Endodermal cell (in vitro differentiated cells): ENCODE data around the gene MARK3. TPM values are rescaled to one million over a fixed set of nuclear protein-coding genes. Genes with fewer than 3 reads are reported as not detected.
A peak's percentile ranks its signal among the peaks of the same experiment; 100 is the strongest.

ENCODE experiments used
- DNase-seq: peaks from one replicate; pipeline ENCODE4 v3.0.0-alpha.2; 2017
- H3K27ac ChIP-seq: 2 replicates; pipeline ENCODE4 v1.5.1; 2013; ENCODE audit warnings: mild to moderate bottlenecking, low read depth, low read length, moderate library complexity
- H3K27me3 ChIP-seq: 2 replicates; pipeline ENCODE4 v1.6.1; 2013; ENCODE audit warnings: mild to moderate bottlenecking, low read length, moderate library complexity; ENCODE audit not compliant: insufficient read depth, control insufficient read depth, poor library complexity, severe bottlenecking
- H3K36me3 ChIP-seq: 2 replicates; pipeline ENCODE4 v1.7.0; 2013; ENCODE audit warnings: mild to moderate bottlenecking, low read length, moderate library complexity; ENCODE audit not compliant: control insufficient read depth, insufficient read depth
- H3K4me1 ChIP-seq: one replicate; pipeline ENCODE4 v1.7.0; 2013; ENCODE audit warnings: low read length; ENCODE audit not compliant: control insufficient read depth, insufficient read depth
- H3K4me3 ChIP-seq: 2 replicates; pipeline ENCODE4 v1.5.1; 2013; ENCODE audit warnings: mild to moderate bottlenecking, low read length, moderate library complexity
- H3K9ac ChIP-seq: 2 replicates; pipeline ENCODE4 v1.6.1; 2013; ENCODE audit warnings: mild to moderate bottlenecking, low read length, moderate library complexity; ENCODE audit not compliant: poor library complexity, severe bottlenecking; ENCODE audit errors: extremely low read depth
- H3K9me3 ChIP-seq: 2 replicates; pipeline ENCODE4 v1.6.1; 2013; ENCODE audit warnings: mild to moderate bottlenecking, low read length, moderate library complexity; ENCODE audit not compliant: control insufficient read depth
- H3K27ac Mint-ChIP-seq: 2 replicates; pipeline ENCODE4 v1.8.0; 2020; ENCODE audit warnings: mixed read lengths
- H3K27me3 Mint-ChIP-seq: 2 replicates; pipeline ENCODE4 v1.8.0; 2021; ENCODE audit warnings: mild to moderate bottlenecking, mixed read lengths; ENCODE audit not compliant: insufficient read depth
- H3K36me3 Mint-ChIP-seq: 2 replicates; pipeline ENCODE4 v1.8.0; 2020; ENCODE audit warnings: low read depth, mixed read lengths
- H3K4me1 Mint-ChIP-seq: 2 replicates; pipeline ENCODE4 v1.8.0; 2020; ENCODE audit warnings: mixed read lengths
- H3K4me3 Mint-ChIP-seq: 2 replicates; pipeline ENCODE4 v1.8.0; 2020; ENCODE audit warnings: mild to moderate bottlenecking, moderate library complexity, mixed read lengths
- H3K9me3 Mint-ChIP-seq: 2 replicates; pipeline ENCODE4 v1.8.0; 2020; ENCODE audit warnings: mild to moderate bottlenecking, mixed read lengths
- WGBS, 2 experiments: methylation state at CpG; one replicate each; pipeline versions ENCODE4 v1.1.5 to v1.1.7; 2013; ENCODE audit warnings: missing lambda C conversion rate in 2 of 2, mixed read lengths in 1 of 2; ENCODE audit not compliant: insufficient coverage in 1 of 2, insufficient read length in 1 of 2; 5-methylcytosine and 5-hydroxymethylcytosine counted together
- total RNA-seq, 2 donors: library from RNA; stranded (reverse); fragmentation: NEBNext Ultra II Directional in 1 of 2; extraction: Animal tissue kit (Norgen Biotek cat#: 25700) in 1 of 2; gene quantifications; 2 replicates in 1 of 2; 3 replicates in 1 of 2; pipeline ENCODE4 v1.2.1, GENCODE V29; 2021
- TF ChIP-seq, protein P1 (sequence below): fragments of 200-600 bp; sonication (generic); conservative IDR thresholded peaks from 2 replicates; pipeline ENCODE4 v1.5.0; 2021; ENCODE audit warnings: antibody characterized with exemption, mild to moderate bottlenecking

Gene MARK3
- total RNA-seq, 2 donors from 2014 or later: 95.8 to 106 TPM

DNA sequence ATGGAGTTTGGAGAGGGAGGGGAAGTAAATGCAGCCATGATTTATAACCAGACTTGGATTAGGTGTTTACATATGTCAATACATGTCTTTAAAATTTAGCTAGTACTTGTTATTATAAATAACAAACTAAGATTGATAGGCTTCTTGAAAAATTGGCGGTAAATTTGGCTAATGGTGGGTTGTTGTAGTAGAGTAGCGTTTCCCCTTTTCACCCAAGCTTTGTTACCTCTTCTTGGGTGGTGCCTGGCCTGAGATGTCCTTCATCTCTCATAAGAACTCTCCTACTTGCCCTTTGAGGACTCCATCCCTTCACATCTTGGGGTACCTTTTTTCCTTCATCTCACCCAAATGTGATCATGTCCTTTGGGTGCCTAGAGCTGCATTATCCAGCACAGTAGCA lies 11.2 kb downstream of the MARK3 start:
- H3K36me3 Mint-ChIP-seq: no peaks in the 10 kb centered on the region
- Histone ChIP-seq H3K4me3 (no peak overlapping the region), H3K9ac (no peak overlapping the region), H3K36me3 (no peaks in the 10 kb centered on the region), H3K9me3 (no peaks in the 10 kb centered on the region), H3K27me3 (no peaks in the 10 kb centered on the region), H3K4me1 (peaks cover 4% of the 10 kb centered on the region), H3K27ac (no peak overlapping the region)
- TF ChIP-seq, protein P1, sequence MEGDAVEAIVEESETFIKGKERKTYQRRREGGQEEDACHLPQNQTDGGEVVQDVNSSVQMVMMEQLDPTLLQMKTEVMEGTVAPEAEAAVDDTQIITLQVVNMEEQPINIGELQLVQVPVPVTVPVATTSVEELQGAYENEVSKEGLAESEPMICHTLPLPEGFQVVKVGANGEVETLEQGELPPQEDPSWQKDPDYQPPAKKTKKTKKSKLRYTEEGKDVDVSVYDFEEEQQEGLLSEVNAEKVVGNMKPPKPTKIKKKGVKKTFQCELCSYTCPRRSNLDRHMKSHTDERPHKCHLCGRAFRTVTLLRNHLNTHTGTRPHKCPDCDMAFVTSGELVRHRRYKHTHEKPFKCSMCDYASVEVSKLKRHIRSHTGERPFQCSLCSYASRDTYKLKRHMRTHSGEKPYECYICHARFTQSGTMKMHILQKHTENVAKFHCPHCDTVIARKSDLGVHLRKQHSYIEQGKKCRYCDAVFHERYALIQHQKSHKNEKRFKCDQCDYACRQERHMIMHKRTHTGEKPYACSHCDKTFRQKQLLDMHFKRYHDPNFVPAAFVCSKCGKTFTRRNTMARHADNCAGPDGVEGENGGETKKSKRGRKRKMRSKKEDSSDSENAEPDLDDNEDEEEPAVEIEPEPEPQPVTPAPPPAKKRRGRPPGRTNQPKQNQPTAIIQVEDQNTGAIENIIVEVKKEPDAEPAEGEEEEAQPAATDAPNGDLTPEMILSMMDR: no peak
- no peak overlapping the region for H3K4me3 Mint-ChIP-seq
- no peak for DNase-seq
- no peaks in the 10 kb centered on the region for H3K9me3 Mint-ChIP-seq
- no peaks in the 10 kb centered on the region for H3K27me3 Mint-ChIP-seq
- H3K27ac Mint-ChIP-seq: no peak overlapping the region
- H3K4me1 Mint-ChIP-seq: peaks cover 37% of the 10 kb centered on the region
- WGBS, 2 experiments: no CpG with 5 or more reads among the region's 2 CpGs

GRCh38 chr14:103398427-103399195 lies 13.4 kb downstream of the MARK3 start:
- no peaks in the 10 kb centered on the region for H3K9me3 ChIP-seq
- H3K27ac ChIP-seq: no peak overlapping the region
- no peak for DNase-seq
- H3K27me3 ChIP-seq: no peaks in the 10 kb centered on the region
- H3K27me3 Mint-ChIP-seq: no peaks in the 10 kb centered on the region
- H3K4me1 ChIP-seq: peaks cover 3% of the 10 kb centered on the region
- no peak overlapping the region for H3K4me3 Mint-ChIP-seq
- no peaks in the 10 kb centered on the region for H3K36me3 ChIP-seq
- TF ChIP-seq, protein P1: no peak
- 92 to 94% methylated on average over 2 to 6 of the region's 7 CpGs for WGBS, 2 experiments
- peak overlapping the region; percentile 25 for H3K27ac Mint-ChIP-seq
- no peak overlapping the region for H3K9ac ChIP-seq
- no peaks in the 10 kb centered on the region for H3K9me3 Mint-ChIP-seq
- no peak overlapping the region for H3K4me3 ChIP-seq
- peaks cover 37% of the 10 kb centered on the region for H3K4me1 Mint-ChIP-seq
- no peaks in the 10 kb centered on the region for H3K36me3 Mint-ChIP-seq

GRCh38 chr14:103400537-103400936 lies 15.3 kb downstream of the MARK3 start:
- Mint-ChIP-seq H3K4me3 (no peak overlapping the region), H3K27me3 (no peaks in the 10 kb centered on the region), H3K27ac (no peak overlapping the region), H3K36me3 (peaks cover 9% of the 10 kb centered on the region), H3K9me3 (no peaks in the 10 kb centered on the region), H3K4me1 (peaks cover 41% of the 10 kb centered on the region)
- H3K4me1 ChIP-seq: peaks cover 5% of the 10 kb centered on the region
- TF ChIP-seq, protein P1: no peak
- H3K9ac ChIP-seq: no peak overlapping the region
- H3K4me3 ChIP-seq: no peak overlapping the region
- WGBS, 2 experiments: 60 to 76% methylated on average over 1 to 3 of the region's 4 CpGs
- H3K36me3 ChIP-seq: peaks cover 6% of the 10 kb centered on the region
- H3K27me3 ChIP-seq: no peaks in the 10 kb centered on the region
- no peaks in the 10 kb centered on the region for H3K9me3 ChIP-seq
- no peak for DNase-seq
- H3K27ac ChIP-seq: no peak overlapping the region
